H1 (cell line): ENCODE measurements around the gene MYLK4. TPM values are rescaled to one million over a fixed set of nuclear protein-coding genes. Genes with fewer than 3 reads are reported as not detected.

Experiments
- CTCF ChIA-PET: fragments of 300-600 bp; sonication (Branson Sonifier 250); formaldehyde crosslinking; loops from one replicate; lab custom pipeline; 2021; ENCODE audit not compliant: partially characterized antibody; lab: Charles Lee
- POLR2A ChIA-PET: fragments of 300-600 bp; sonication (Branson Sonifier 250); formaldehyde crosslinking; loops from one replicate; lab custom pipeline; 2021; ENCODE audit warnings: inconsistent platforms; ENCODE audit not compliant: partially characterized antibody; lab: Charles Lee
- DNase-seq, 2 experiments: peaks; one replicate each; pipeline versions ENCODE4 v3.0.0 to v3.0.0-alpha.2; 2010 to 2022; ENCODE audit warnings: low spot score in 2 of 2, low read depth in 1 of 2, mixed read lengths in 1 of 2
- FAIRE-seq: peaks from 2 replicates; lab custom pipeline; 2011; peaks lifted over from hg19 to GRCh38; lab: Jason Lieb, UNC
- H2AFZ ChIP-seq: 2 replicates; pipeline ENCODE4 v1.8.1; 2012; ENCODE audit warnings: low read length, inconsistent platforms
- H2AK5ac ChIP-seq: 2 replicates; pipeline ENCODE4 v1.6.1; 2013; ENCODE audit warnings: low read depth, low read length
- H2BK120ac ChIP-seq: replicated peaks from 2 replicates; pipeline ENCODE3; 2013; ENCODE audit warnings: low read depth, low read length, inconsistent platforms
- H2BK12ac ChIP-seq: 2 replicates; pipeline ENCODE4 v1.6.1; 2013; ENCODE audit warnings: low read depth, low read length
- H2BK15ac ChIP-seq: 2 replicates; pipeline ENCODE4 v1.6.1; 2013; ENCODE audit warnings: low read length
- H2BK20ac ChIP-seq: 2 replicates; pipeline ENCODE4 v1.6.1; 2013; ENCODE audit warnings: low read length
- H2BK5ac ChIP-seq: 2 replicates; pipeline ENCODE4 v1.6.1; 2013; ENCODE audit warnings: low read depth, low read length
- H3K14ac ChIP-seq: 2 replicates; pipeline ENCODE4 v1.6.1; 2013; ENCODE audit warnings: inconsistent platforms; ENCODE audit not compliant: insufficient read length
- H3K18ac ChIP-seq: 2 replicates; pipeline ENCODE4 v1.6.1; 2013; ENCODE audit warnings: low read length; ENCODE audit errors: extremely low read depth
- H3K23ac ChIP-seq: 2 replicates; pipeline ENCODE4 v1.6.1; 2013; ENCODE audit warnings: inconsistent platforms; ENCODE audit not compliant: insufficient read length
- H3K23me2 ChIP-seq: 2 replicates; pipeline ENCODE4 v1.6.1; 2013; ENCODE audit warnings: low read depth, low read length
- H3K27ac ChIP-seq: 2 replicates; pipeline ENCODE4 v1.6.1; 2011; ENCODE audit warnings: low read depth, low read length, inconsistent platforms
- H3K27me3 ChIP-seq, 4 experiments: replicated peaks in 1 of 4; 1 replicate in 1 of 4; 2 replicates in 3 of 4; pipeline versions ENCODE4 v1.6.1 to v1.8.1; 2011 to 2013; ENCODE audit warnings: low read length in 3 of 4, mild to moderate bottlenecking in 3 of 4, inconsistent platforms in 2 of 4, mixed read lengths in 2 of 4, moderate library complexity in 1 of 4; ENCODE audit not compliant: control insufficient read depth in 3 of 4, insufficient read depth in 3 of 4; ENCODE audit errors: extremely low read depth in 1 of 4
- H3K36me3 ChIP-seq, 4 experiments: 2 replicates each; pipeline versions ENCODE4 v1.6.1 to v1.8.1; 2011 to 2013; ENCODE audit warnings: mild to moderate bottlenecking in 4 of 4, low read length in 3 of 4, moderate library complexity in 2 of 4, control low read depth in 1 of 4, inconsistent platforms in 1 of 4; ENCODE audit not compliant: insufficient read depth in 4 of 4, control insufficient read depth in 2 of 4
- H3K4ac ChIP-seq: replicated peaks from 2 replicates; pipeline ENCODE3; 2013; ENCODE audit warnings: low read length, low read depth, mixed read lengths, inconsistent platforms; ENCODE audit not compliant: insufficient read length
- H3K4me1 ChIP-seq, 4 experiments: replicated peaks in 1 of 4; 1 replicate in 1 of 4; 2 replicates in 3 of 4; pipeline versions ENCODE4 v1.6.1 to v1.8.1; 2011 to 2013; ENCODE audit warnings: low read length in 3 of 4, inconsistent platforms in 2 of 4, mixed read lengths in 1 of 4; ENCODE audit not compliant: insufficient read depth in 4 of 4, control insufficient read depth in 3 of 4
- H3K4me2 ChIP-seq, 2 experiments: 2 replicates each; pipeline versions ENCODE4 v1.6.1 to v1.8.1; 2011 to 2013; ENCODE audit warnings: low read depth in 2 of 2, low read length in 2 of 2, control low read depth in 1 of 2, inconsistent platforms in 1 of 2, mild to moderate bottlenecking in 1 of 2; ENCODE audit not compliant: insufficient read depth in 1 of 2
- H3K4me3 ChIP-seq, 4 experiments: fragments of 200-600, 300-600 bp in 1 of 4; sonication (generic), shearing (Covaris generic), sonication (Bioruptor Twin) in 1 of 4; 2 replicates each; pipeline versions ENCODE4 v1.5.1 to v1.8.1; 2011 to 2016; ENCODE audit warnings: low read length in 4 of 4, low read depth in 3 of 4, control low read depth in 2 of 4, inconsistent platforms in 2 of 4, mild to moderate bottlenecking in 2 of 4, mixed read lengths in 1 of 4, moderate library complexity in 1 of 4; ENCODE audit not compliant: insufficient read depth in 2 of 4; ENCODE audit errors: extremely low read depth in 1 of 4
- H3K56ac ChIP-seq: replicated peaks from 2 replicates; pipeline ENCODE3; 2013; ENCODE audit warnings: low read depth, mild to moderate bottlenecking, mixed read lengths, low read length, inconsistent platforms; ENCODE audit not compliant: insufficient read length
- H3K79me1 ChIP-seq: 2 replicates; pipeline ENCODE4 v1.6.1; 2013; ENCODE audit warnings: low read depth, low read length, control low read depth
- H3K79me2 ChIP-seq, 2 experiments: 2 replicates each; pipeline versions ENCODE4 v1.6.1 to v1.8.1; 2012 to 2013; ENCODE audit warnings: low read length in 2 of 2, mild to moderate bottlenecking in 2 of 2, inconsistent platforms in 1 of 2; ENCODE audit not compliant: insufficient read depth in 2 of 2, control insufficient read depth in 1 of 2
- H3K9ac ChIP-seq, 4 experiments: replicated peaks in 1 of 4; 1 replicate in 1 of 4; 2 replicates in 3 of 4; pipeline versions ENCODE4 v1.6.1 to v1.8.1; 2011 to 2013; ENCODE audit warnings: low read depth in 3 of 4, low read length in 3 of 4, control low read depth in 2 of 4, mild to moderate bottlenecking in 2 of 4, moderate library complexity in 2 of 4, inconsistent platforms in 1 of 4; ENCODE audit errors: extremely low read depth in 1 of 4
- H3K9me3 ChIP-seq, 2 experiments: 2 replicates each; pipeline versions ENCODE4 v1.6.1 to v1.8.1; 2012 to 2013; ENCODE audit warnings: mild to moderate bottlenecking in 2 of 2, moderate library complexity in 2 of 2, control low read depth in 1 of 2, inconsistent platforms in 1 of 2, low read depth in 1 of 2, low read length in 1 of 2, mixed read lengths in 1 of 2; ENCODE audit not compliant: insufficient read depth in 2 of 2
- H4K20me1 ChIP-seq, 2 experiments: replicated peaks in 1 of 2; 2 replicates each; pipeline versions ENCODE3 to v1.8.1; 2011 to 2013; ENCODE audit warnings: inconsistent platforms in 2 of 2, low read length in 2 of 2, mild to moderate bottlenecking in 1 of 2; ENCODE audit not compliant: insufficient read depth in 2 of 2, control insufficient read depth in 1 of 2
- H4K5ac ChIP-seq: 2 replicates; pipeline ENCODE4 v1.6.1; 2013; ENCODE audit warnings: low read length, low read depth, mixed read lengths, inconsistent platforms; ENCODE audit not compliant: insufficient read length
- H4K8ac ChIP-seq: 2 replicates; pipeline ENCODE4 v1.8.0; 2013; ENCODE audit warnings: mild to moderate bottlenecking, moderate library complexity, low read length, inconsistent platforms; ENCODE audit not compliant: insufficient read depth; ENCODE audit errors: extremely low read depth
- H4K91ac ChIP-seq: replicated peaks from 2 replicates; pipeline ENCODE3; 2013; ENCODE audit warnings: low read length, mixed read lengths, inconsistent platforms; ENCODE audit not compliant: insufficient read length
- CBX8 ChIP-seq: fragments of 300-800, 300-1000 bp; sonication (generic); IDR thresholded peaks from 2 replicates; pipeline ENCODE4 v1.7.1; 2016; ENCODE audit warnings: low read depth, low read length, borderline replicate concordance
- EGR1 ChIP-seq: IDR thresholded peaks from 2 replicates; pipeline ENCODE4 v1.6.1; 2011; ENCODE audit warnings: low read depth, low read length, borderline replicate concordance
- GTF2F1 ChIP-seq: IDR thresholded peaks from 2 replicates; pipeline ENCODE4 v1.6.1; 2012; ENCODE audit warnings: low read depth, low read length, improper control_type of control experiment, borderline replicate concordance
- HDAC2 ChIP-seq, 2 experiments: fragments of 300-600 bp in 1 of 2; sonication (generic) in 1 of 2; IDR thresholded peaks; 2 replicates each; pipeline ENCODE4 v1.6.1; 2011 to 2012; ENCODE audit warnings: low read depth in 2 of 2, low read length in 2 of 2, mild to moderate bottlenecking in 2 of 2, moderate library complexity in 2 of 2, borderline replicate concordance in 1 of 2, inconsistent platforms in 1 of 2
- JUN ChIP-seq: IDR thresholded peaks from 2 replicates; pipeline ENCODE4 v1.6.1; 2011; ENCODE audit warnings: low read depth, mild to moderate bottlenecking, improper control_type of control experiment, low read length
- MAX ChIP-seq: IDR thresholded peaks from 2 replicates; pipeline ENCODE4 v1.6.1; 2012; ENCODE audit warnings: inconsistent platforms
- POLR2A ChIP-seq, 2 experiments: IDR thresholded peaks; 1 replicate in 1 of 2; 2 replicates in 1 of 2; pipeline ENCODE4 v1.6.1; 2011; ENCODE audit warnings: low read depth in 2 of 2, low read length in 2 of 2, mild to moderate bottlenecking in 2 of 2; ENCODE audit errors: control extremely low read depth in 1 of 2
- SP1 ChIP-seq: IDR thresholded peaks from 2 replicates; pipeline ENCODE4 v1.6.1; 2011; ENCODE audit warnings: low read depth, low read length
- WGBS, 2 experiments: shearing (Covaris generic) in 1 of 2; methylation state at CpG; one replicate each; pipeline versions ENCODE4 v1.1.6 to v1.1.7; 2013 to 2015; ENCODE audit warnings: low lambda C conversion rate in 2 of 2, mixed read lengths in 2 of 2, inconsistent platforms in 1 of 2, low coverage in 1 of 2, missing lambda C conversion rate in 1 of 2; ENCODE audit not compliant: insufficient replicate concordance in 2 of 2, insufficient coverage in 1 of 2, insufficient read length in 1 of 2; ENCODE audit errors: extremely low coverage in 1 of 2, missing lambda C conversion rate in 1 of 2; 5-methylcytosine and 5-hydroxymethylcytosine counted together
- polyA plus RNA-seq, 7 experiments: library from polyadenylated mRNA; depleted of rRNA in 3 of 7; stranded (reverse) in 5 of 7; unstranded in 2 of 7; fragments of >200 nt in 5 of 7; fragments of 200-250 nt in 2 of 7; gene quantifications; 1 replicate in 5 of 7; 2 replicates in 1 of 7; 4 replicates in 1 of 7; pipeline versions ENCODE4 v1.2.1 to v1.2.3, GENCODE V29; 2011 to 2013; ENCODE audit warnings: missing spikeins in 2 of 7, mixed read lengths in 2 of 7
- total RNA-seq: library from RNA; stranded (reverse); fragmentation: NEBNext Ultra II Directional; extraction: Animal tissue kit (Norgen Biotek cat#: 25700); gene quantifications from 2 replicates; pipeline ENCODE4 v1.2.1, GENCODE V29; 2021

MYLK4 gene
- total and polyA plus RNA-seq, 2 of the 8 experiments (the other 6 are each of a cell fraction or from before 2014, with no cell fraction given) = 0.11 to 0.17 TPM

- WGBS, 2 experiments = 93% methylated on average over 8 of the region's 8 CpGs; no CpG with 5 or more reads in 1 of the 2 experiments
- Histone ChIP-seq H2BK120ac (no peak overlapping the region), H3K4me1 (peaks cover 0 to 5% (median 4%) of the 10 kb centered on the region in 4 experiments; a peak in 5 of 7 replicates), H3K4ac (no peak overlapping the region), H3K14ac (no peak overlapping the region), H3K18ac (no peak overlapping the region), H2BK12ac (no peak overlapping the region), H3K56ac (no peak overlapping the region), H2AK5ac (no peak overlapping the region), H3K9me3 (no peaks in the 10 kb centered on the region), H3K36me3 (no peaks in the 10 kb centered on the region), H3K9ac (no peak overlapping the region), H3K4me2 (no peak overlapping the region), H3K23me2 (no peaks in the 10 kb centered on the region; the same call in 1 of the 2 replicates), H3K79me2 (no peaks in the 10 kb centered on the region), H4K8ac (no peak overlapping the region), H4K5ac (no peak overlapping the region), H4K20me1 (no peaks in the 10 kb centered on the region), H2BK20ac (no peak overlapping the region), H3K23ac (no peak overlapping the region), H3K27ac (no peak overlapping the region), H3K79me1 (no peaks in the 10 kb centered on the region), H2BK15ac (no peak overlapping the region), H2BK5ac (no peak overlapping the region), H3K27me3 (no peaks in the 10 kb centered on the region; a peak in 1 of 7 replicates), H3K4me3 (no peak overlapping the region), H4K91ac (no peak overlapping the region), H2AFZ (no peak overlapping the region)
- no peak for TF ChIP-seq HDAC2 (IDR thresholded peaks at IDR 0.05; ENCODE audit: borderline replicate concordance in 1 of 2, low read depth in 2 of 2, low read length in 2 of 2)
- no peak for TF ChIP-seq SP1
- no peak for TF ChIP-seq JUN
- no peak for TF ChIP-seq GTF2F1
- no peak for TF ChIP-seq POLR2A (IDR thresholded peaks at IDR 0.05; ENCODE audit: control extremely low read depth in 1 of 2, low read depth in 2 of 2, low read length in 2 of 2)
- no peak for TF ChIP-seq EGR1
- TF ChIP-seq MAX = no peak
- no peak for TF ChIP-seq CBX8
- CTCF ChIA-PET = interaction anchor here (1.0 to 9.9 kb wide), 6 partner anchors 11 to 110 kb away, joined by 3 to 163 read pairs (median 6); no protein-coding TSS in a partner anchor
- POLR2A ChIA-PET = interaction anchor here (1.4 kb wide), 1 partner anchor 18 kb away, joined by 4 read pairs; no protein-coding TSS in a partner anchor
- FAIRE-seq (no peak), DNase-seq (no peak)
These were observed 2.5 kb downstream of the MYLK4 start for GRCh38 chr6:2748183-2748582.
